PC-3 (cell line): ENCODE results near the gene DIAPH1. TPM values are rescaled to one million over a fixed set of nuclear protein-coding genes. Genes with fewer than 3 reads are reported as not detected.
A peak's percentile ranks its signal among the peaks of the same experiment; 100 is the strongest.

Experiments used
- ATAC-seq: fragments of 200-7000 bp; cut with Tn5 transposase; 2 replicates; pipeline ENCODE4 v1.9.1; 2020; ENCODE audit warnings: mild to moderate bottlenecking, moderate library complexity
- BruUV-seq: library from RNA; stranded (reverse); fragments of 400-500 nt; replicated peaks from 2 replicates; lab custom pipeline; 2021; lab: Mats Ljungman, UMichigan
- CTCF ChIA-PET: fragments of 300-600 bp; sonication (Branson Sonifier 250); formaldehyde crosslinking; loops from one replicate; lab custom pipeline; 2022; ENCODE audit warnings: antibody characterized with exemption; lab: Charles Lee
- POLR2A ChIA-PET: fragments of 300-600 bp; sonication (Branson Sonifier 250); formaldehyde crosslinking; loops from one replicate; lab custom pipeline; 2022; ENCODE audit warnings: antibody characterized with exemption; ENCODE audit not compliant: unreplicated experiment; lab: Charles Lee
- DNase-seq: peaks from one replicate; pipeline ENCODE4 v3.0.0-alpha.2; 2015
- H2AFZ ChIP-seq: fragments of 300-600 bp; sonication (generic); 2 replicates; pipeline ENCODE4 v1.6.0; 2016; ENCODE audit warnings: antibody characterized with exemption, low read length
- H3F3A ChIP-seq: fragments of 300-600 bp; sonication (generic); one replicate; pipeline ENCODE4 v1.6.0; 2017; ENCODE audit warnings: antibody characterized with exemption, low read length, control low read depth, mild to moderate bottlenecking; ENCODE audit not compliant: unreplicated experiment
- H3K27ac ChIP-seq: fragments of 300-600 bp; sonication (generic); 2 replicates; pipeline ENCODE4 v1.5.1; 2016; ENCODE audit warnings: mild to moderate bottlenecking, low read length
- H3K27me3 ChIP-seq: fragments of 300-600 bp; sonication (generic); 2 replicates; pipeline ENCODE4 v1.6.1; 2016; ENCODE audit warnings: low read length, mixed read lengths
- H3K36me3 ChIP-seq: fragments of 300-600 bp; sonication (generic); 2 replicates; pipeline ENCODE4 v1.6.1; 2016; ENCODE audit warnings: low read depth, mixed run types, low read length, mixed read lengths
- H3K4me1 ChIP-seq: fragments of 300-600 bp; sonication (generic); 2 replicates; pipeline ENCODE4 v1.5.1; 2016; ENCODE audit warnings: low read length; ENCODE audit not compliant: insufficient read depth
- H3K4me2 ChIP-seq: fragments of 300-600 bp; sonication (generic); 2 replicates; pipeline ENCODE4 v1.6.0; 2016; ENCODE audit warnings: low read length
- H3K4me3 ChIP-seq: fragments of 300-600 bp; sonication (generic); 2 replicates; pipeline ENCODE4 v1.5.1; 2016; ENCODE audit warnings: mild to moderate bottlenecking, low read length, mixed read lengths
- H3K79me2 ChIP-seq: fragments of 300-600 bp; sonication (generic); 2 replicates; pipeline ENCODE4 v1.6.1; 2017; ENCODE audit warnings: low read length, mixed read lengths
- H3K9ac ChIP-seq: fragments of 300-600 bp; sonication (generic); 2 replicates; pipeline ENCODE4 v1.6.0; 2016; ENCODE audit warnings: mild to moderate bottlenecking, low read length
- H3K9me2 ChIP-seq: fragments of 300-600 bp; sonication (generic); replicated peaks from 2 replicates; pipeline ENCODE4 v1.6.1; 2016; ENCODE audit warnings: mixed run types, low read length, mixed read lengths
- H3K9me3 ChIP-seq: fragments of 300-600 bp; sonication (generic); 2 replicates; pipeline ENCODE4 v1.6.1; 2016; ENCODE audit warnings: low read length, mixed read lengths
- H4K20me1 ChIP-seq: fragments of 300-600 bp; sonication (generic); 2 replicates; pipeline ENCODE4 v1.6.1; 2016; ENCODE audit warnings: low read length, mixed read lengths
- EZH2 ChIP-seq: fragments of 300-600 bp; sonication (generic); IDR thresholded peaks from one replicate; pipeline ENCODE4 v1.6.1; 2017; ENCODE audit warnings: antibody characterized with exemption, mild to moderate bottlenecking, low read length; ENCODE audit not compliant: unreplicated experiment
- EZH2phosphoT487 ChIP-seq: fragments of 300-600 bp; sonication (generic); IDR thresholded peaks from 2 replicates; pipeline ENCODE4 v1.6.1; 2018; ENCODE audit warnings: mild to moderate bottlenecking, antibody characterized with exemption, low read length, borderline replicate concordance
- intact Hi-C: fragments of 100-400 bp; cut with micrococcal nuclease; formaldehyde crosslinking; loops from 2 replicates; pipeline ENCODE4 v1.9.0; 2023
- total RNA-seq: library from RNA; depleted of rRNA; stranded (reverse); fragments of >200 nt; gene quantifications from 2 replicates; pipeline ENCODE4 v1.2.3, GENCODE V29; 2014
- TF ChIP-seq, protein P1 (sequence below): fragments of 300-600 bp; sonication (generic); conservative IDR thresholded peaks from 2 replicates; pipeline ENCODE4 v1.5.1; 2017; ENCODE audit warnings: antibody characterized with exemption, low read depth, mild to moderate bottlenecking, low read length

DIAPH1 gene
- total RNA-seq, 1 experiment from 2014 or later: 51.9 TPM

DNA sequence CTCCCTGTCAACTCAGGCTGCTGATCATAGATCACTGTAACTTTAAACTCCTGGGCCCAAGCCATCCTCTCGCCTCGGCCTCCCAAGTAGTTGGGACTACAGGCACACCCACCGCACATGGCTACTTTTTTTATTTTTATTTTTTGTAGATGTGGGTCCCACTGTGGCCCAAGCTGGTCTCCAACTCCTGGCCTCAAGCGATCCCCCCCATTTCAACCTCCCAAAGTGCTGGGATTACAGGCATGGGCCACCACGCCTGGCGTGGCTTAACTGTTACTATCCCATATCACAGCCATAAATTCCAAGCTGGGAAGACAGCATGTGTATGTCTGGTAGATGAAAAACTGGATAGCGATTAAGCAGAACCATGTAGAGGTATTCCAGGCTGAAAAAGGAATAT is 16.8 kb upstream of the DIAPH1 start:
- peak overlapping the region; percentile 94 for H3K4me2 ChIP-seq
- DNase-seq (no peak), ATAC-seq (no peak)
- H3K27ac ChIP-seq: no peak overlapping the region
- intact Hi-C loops: loop anchor here (2.0 kb wide), 1 partner anchor 17 kb away; the partner anchor contains the start of gene DIAPH1
- no peaks in the 10 kb centered on the region for H3K9me3 ChIP-seq
- H3K27me3 ChIP-seq: no peaks in the 10 kb centered on the region
- ChIA-PET CTCF (interaction anchor here (0.8 to 2.1 kb wide), 3 partner anchors 16 to 44 kb away, joined by 3 to 16 read pairs (median 7); partner anchors contain the start of gene DIAPH1), POLR2A (no interaction called here)
- peaks cover 50% of the 10 kb centered on the region for H3K79me2 ChIP-seq
- no peaks in the 10 kb centered on the region for H3K9me2 ChIP-seq
- H4K20me1 ChIP-seq: peaks cover 6% of the 10 kb centered on the region; the same call in 1 of the 2 replicates
- H3K4me3 ChIP-seq: peak overlapping the region; percentile 98
- no peak overlapping the region for H2AFZ ChIP-seq
- no peaks in the 10 kb centered on the region for H3K36me3 ChIP-seq
- TF ChIP-seq, protein P1, sequence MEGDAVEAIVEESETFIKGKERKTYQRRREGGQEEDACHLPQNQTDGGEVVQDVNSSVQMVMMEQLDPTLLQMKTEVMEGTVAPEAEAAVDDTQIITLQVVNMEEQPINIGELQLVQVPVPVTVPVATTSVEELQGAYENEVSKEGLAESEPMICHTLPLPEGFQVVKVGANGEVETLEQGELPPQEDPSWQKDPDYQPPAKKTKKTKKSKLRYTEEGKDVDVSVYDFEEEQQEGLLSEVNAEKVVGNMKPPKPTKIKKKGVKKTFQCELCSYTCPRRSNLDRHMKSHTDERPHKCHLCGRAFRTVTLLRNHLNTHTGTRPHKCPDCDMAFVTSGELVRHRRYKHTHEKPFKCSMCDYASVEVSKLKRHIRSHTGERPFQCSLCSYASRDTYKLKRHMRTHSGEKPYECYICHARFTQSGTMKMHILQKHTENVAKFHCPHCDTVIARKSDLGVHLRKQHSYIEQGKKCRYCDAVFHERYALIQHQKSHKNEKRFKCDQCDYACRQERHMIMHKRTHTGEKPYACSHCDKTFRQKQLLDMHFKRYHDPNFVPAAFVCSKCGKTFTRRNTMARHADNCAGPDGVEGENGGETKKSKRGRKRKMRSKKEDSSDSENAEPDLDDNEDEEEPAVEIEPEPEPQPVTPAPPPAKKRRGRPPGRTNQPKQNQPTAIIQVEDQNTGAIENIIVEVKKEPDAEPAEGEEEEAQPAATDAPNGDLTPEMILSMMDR: no peak
- TF ChIP-seq EZH2phosphoT487 (no peak), EZH2 (no peak)
- peaks cover 29% of the 10 kb centered on the region for H3K4me1 ChIP-seq
- no peaks in the 10 kb centered on the region for H3F3A ChIP-seq
- no TSS peak for BruUV-seq
- peak overlapping the region; percentile 93 for H3K9ac ChIP-seq

DNA sequence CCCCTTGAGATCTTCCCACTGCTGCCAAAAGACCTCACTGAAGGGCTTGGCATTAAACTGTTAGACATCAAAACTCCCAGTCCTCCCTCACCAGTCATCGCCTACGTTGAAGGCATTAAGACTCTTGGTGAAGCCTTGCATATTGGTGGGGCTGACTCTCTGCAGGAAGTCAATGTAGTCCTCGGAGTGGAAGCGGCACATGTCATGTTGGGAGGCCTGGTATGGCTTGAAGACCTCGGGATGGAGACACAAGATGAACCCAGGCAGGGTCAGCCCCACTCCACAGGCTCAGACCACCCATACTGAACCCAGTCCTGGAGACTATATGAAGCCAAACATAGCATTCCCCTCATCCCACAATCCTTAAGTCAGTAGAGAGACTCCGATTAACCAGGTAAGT is 15.9 kb upstream of the DIAPH1 start:
- CTCF ChIA-PET: interaction anchor here (0.8 kb wide), 1 partner anchor 42 kb away, joined by 3 read pairs; no protein-coding TSS in a partner anchor
- POLR2A ChIA-PET: no interaction called here
- Histone ChIP-seq H3K4me2 (peak overlapping the region; percentile 94), H3K27ac (no peak overlapping the region), H3K9me3 (no peaks in the 10 kb centered on the region), H2AFZ (no peak overlapping the region), H3K36me3 (no peaks in the 10 kb centered on the region), H3K9ac (no peak overlapping the region), H3K9me2 (no peaks in the 10 kb centered on the region), H4K20me1 (peaks cover 6% of the 10 kb centered on the region; the same call in 1 of the 2 replicates), H3K4me1 (peaks cover 29% of the 10 kb centered on the region), H3K27me3 (no peaks in the 10 kb centered on the region), H3K4me3 (peak overlapping the region; percentile 98; the same call in 1 of the 2 replicates), H3K79me2 (peaks cover 50% of the 10 kb centered on the region), H3F3A (no peaks in the 10 kb centered on the region)
- intact Hi-C loops: no loop called here
- ATAC-seq: no peak
- no TSS peak for BruUV-seq
- TF ChIP-seq EZH2 (no peak), EZH2phosphoT487 (no peak)
- TF ChIP-seq, protein P1: no peak
- no peak for DNase-seq

- no peaks in the 10 kb centered on the region for H3K36me3 ChIP-seq
- no peaks in the 10 kb centered on the region for H3K27me3 ChIP-seq
- no peaks in the 10 kb centered on the region for H3F3A ChIP-seq
- H3K9ac ChIP-seq: no peak overlapping the region
- ChIA-PET CTCF (interaction anchor here (0.7 kb wide), 2 partner anchors 17 to 47 kb away, joined by 10 to 14 read pairs; no protein-coding TSS in a partner anchor), POLR2A (no interaction called here)
- H2AFZ ChIP-seq: no peak overlapping the region
- DNase-seq: no peak
- no peak overlapping the region for H3K27ac ChIP-seq
- H3K79me2 ChIP-seq: peaks cover 50% of the 10 kb centered on the region
- TF ChIP-seq, protein P1: no peak
- TF ChIP-seq EZH2phosphoT487 (no peak), EZH2 (no peak)
- no peak for ATAC-seq
- peaks cover 29% of the 10 kb centered on the region for H3K4me1 ChIP-seq
- H3K9me3 ChIP-seq: no peaks in the 10 kb centered on the region
- intact Hi-C loops: no loop called here
- peaks cover 6% of the 10 kb centered on the region; the same call in 1 of the 2 replicates for H4K20me1 ChIP-seq
- no peak overlapping the region for H3K4me3 ChIP-seq
- H3K4me2 ChIP-seq: no peak overlapping the region
- no peaks in the 10 kb centered on the region for H3K9me2 ChIP-seq
- BruUV-seq: no TSS peak
These were observed 15.2 kb upstream of the DIAPH1 start for GRCh38 chr5:141633871-141634561.
